GM03348 (cell line): ENCODE data around the gene CIAO1.
"Not testable (repeated sequence)": the region's sequence is repeated elsewhere in the genome, so short reads cannot be mapped to it uniquely, and the experiment has no call there.

Experiments
- DNase-seq: peaks from one replicate; pipeline ENCODE4 v3.0.0; 2012; ENCODE audit warnings: low spot score

CIAO1 gene

GRCh38 chr2:96276787-96277499, 10.9 kb downstream of the CIAO1 start:
- DNase-seq = no peak

GRCh38 chr2:96287273-96287856, 21.3 kb downstream of the CIAO1 start:
- no peak for DNase-seq

GRCh38 chr2:96291751-96292150, 25.7 kb downstream of the CIAO1 start:
- DNase-seq = no peak

- DNase-seq = not testable (repeated sequence)
Measured at GRCh38 chr2:96294271-96294670, 28.2 kb downstream of the CIAO1 start.

GRCh38 chr2:96296925-96297324, 30.9 kb downstream of the CIAO1 start:
- no peak for DNase-seq

GRCh38 chr2:96301865-96302264, 35.8 kb downstream of the CIAO1 start:
- no peak for DNase-seq

- DNase-seq = no peak
Measured at GRCh38 chr2:96304606-96305005, 38.6 kb downstream of the CIAO1 start.

- DNase-seq = peak; percentile 94
Measured at GRCh38 chr2:96305091-96305978, 39.3 kb downstream of the CIAO1 start, which contains the start of gene SNRNP200. Gene SNRNP200 (minus strand): TSS chr2:96305546. CDS start chr2:96305437, 109 bp downstream.

- DNase-seq = no peak
Measured at GRCh38 chr2:96305979-96306308, 39.9 kb downstream of the CIAO1 start.

GRCh38 chr2:96306370-96306769, 40.3 kb downstream of the CIAO1 start:
- no peak for DNase-seq

GRCh38 chr2:96308248-96308647, 42.2 kb downstream of the CIAO1 start:
- no peak for DNase-seq

GRCh38 chr2:96315005-96315399, 49.0 kb downstream of the CIAO1 start:
- DNase-seq = no peak

- DNase-seq = peak; percentile 42
Measured at GRCh38 chr2:96315400-96316071, 49.5 kb downstream of the CIAO1 start.

- DNase-seq = no peak
Measured at GRCh38 chr2:96316999-96317398, 51.0 kb downstream of the CIAO1 start.

- DNase-seq = no peak
Measured at GRCh38 chr2:96317584-96317997, 51.6 kb downstream of the CIAO1 start.

GRCh38 chr2:96318723-96319122, 52.7 kb downstream of the CIAO1 start:
- no peak for DNase-seq

GRCh38 chr2:96319396-96319795, 53.4 kb downstream of the CIAO1 start:
- no peak for DNase-seq

- no peak for DNase-seq
Measured at GRCh38 chr2:96320326-96320725, 54.3 kb downstream of the CIAO1 start.

GRCh38 chr2:96320728-96321622, 55.0 kb downstream of the CIAO1 start:
- peak; percentile 47 for DNase-seq
